B cell (primary cell): ENCODE results near the gene FAM184B. TPM values are rescaled to one million over a fixed set of nuclear protein-coding genes. Genes with fewer than 3 reads are reported as not detected.
A peak's percentile ranks its signal among the peaks of the same experiment; 100 is the strongest.

ENCODE experiments used
- ATAC-seq: fragments of 200-7000 bp; cut with Tn5 transposase; one replicate; pipeline ENCODE4 v1.10.0; 2021; ENCODE audit warnings: low read depth, mild to moderate bottlenecking, moderate number of reproducible peaks, moderate library complexity
- CTCF ChIA-PET: fragments of 350-600 bp; sonication (Branson Sonifier 250); formaldehyde crosslinking; loops from one replicate; lab custom pipeline; 2021; ENCODE audit warnings: antibody characterized with exemption, inconsistent platforms; lab: Charles Lee
- POLR2A ChIA-PET: fragments of 350-600 bp; sonication (Branson Sonifier 250); formaldehyde crosslinking; loops from one replicate; lab custom pipeline; 2021; ENCODE audit warnings: antibody characterized with exemption; lab: Charles Lee
- DNase-seq: peaks from one replicate; pipeline ENCODE4 v3.0.0; 2013
- H2AFZ ChIP-seq: 2 replicates; pipeline ENCODE4 v1.6.1; 2012; ENCODE audit warnings: mild to moderate bottlenecking, low read depth, low read length; ENCODE audit not compliant: insufficient read depth, poor library complexity, severe bottlenecking
- H3K27ac ChIP-seq, 2 donors: 1 replicate in 1 of 2; 2 replicates in 1 of 2; pipeline ENCODE4 v1.5.1; 2012 to 2013; ENCODE audit warnings: low read length in 2 of 2, mild to moderate bottlenecking in 2 of 2, moderate library complexity in 1 of 2
- H3K27me3 ChIP-seq, 4 experiments: fragments of 200-600 bp in 1 of 4; sonication (generic) in 1 of 4; replicated peaks in 1 of 4; 1 replicate in 2 of 4; 2 replicates in 2 of 4; pipeline versions ENCODE4 v1.6.1 to v1.7.0; 2013 to 2016; ENCODE audit warnings: low read length in 3 of 4, mild to moderate bottlenecking in 2 of 4, mixed read lengths in 1 of 4, moderate library complexity in 1 of 4; ENCODE audit not compliant: insufficient read depth in 4 of 4, control insufficient read depth in 3 of 4; ENCODE audit errors: control extremely low read depth in 1 of 4
- H3K36me3 ChIP-seq, 2 experiments: replicated peaks in 1 of 2; 1 replicate in 1 of 2; 2 replicates in 1 of 2; pipeline versions ENCODE4 v1.6.1 to v1.7.1; 2013; ENCODE audit warnings: low read length in 1 of 2; ENCODE audit not compliant: insufficient read depth in 2 of 2, control insufficient read depth in 1 of 2; ENCODE audit errors: control extremely low read depth in 1 of 2, extremely low read depth in 1 of 2
- H3K4me1 ChIP-seq, 2 donors: fragments of 200-600 bp in 1 of 2; sonication (generic) in 1 of 2; 1 replicate in 1 of 2; 2 replicates in 1 of 2; pipeline versions ENCODE4 v1.5.1 to v1.6.1; 2013 to 2017; ENCODE audit warnings: low read length in 2 of 2; ENCODE audit not compliant: control insufficient read depth in 2 of 2, insufficient read depth in 2 of 2
- H3K4me2 ChIP-seq: replicated peaks from 2 replicates; pipeline ENCODE3; 2012; ENCODE audit warnings: mild to moderate bottlenecking, low read depth, low read length; ENCODE audit not compliant: poor library complexity, severe bottlenecking
- H3K4me3 ChIP-seq, 5 experiments: fragments of 200-600 bp in 1 of 5; sonication (generic) in 1 of 5; 1 replicate in 3 of 5; 2 replicates in 2 of 5; pipeline versions ENCODE4 v1.5.1 to v1.7.0; 2011 to 2016; ENCODE audit warnings: low read length in 4 of 5, mild to moderate bottlenecking in 4 of 5, low read depth in 2 of 5, control low read depth in 1 of 5, moderate library complexity in 1 of 5; ENCODE audit not compliant: insufficient read depth in 1 of 5; ENCODE audit errors: control extremely low read depth in 1 of 5, extremely low read depth in 1 of 5
- H3K79me2 ChIP-seq: fragments of 200-600 bp; sonication (generic); one replicate; pipeline ENCODE4 v1.6.0; 2016; ENCODE audit warnings: low read length; ENCODE audit not compliant: control insufficient read depth, insufficient read depth
- H3K9ac ChIP-seq: fragments of 200-600 bp; sonication (generic); 2 replicates; pipeline ENCODE4 v1.6.1; 2017; ENCODE audit warnings: mild to moderate bottlenecking, low read length, moderate library complexity
- H3K9me3 ChIP-seq, 3 donors: one replicate each; pipeline versions ENCODE4 v1.6.1 to v1.7.1; 2013; ENCODE audit warnings: low read length in 2 of 3; ENCODE audit not compliant: control insufficient read depth in 2 of 3, insufficient read depth in 1 of 3; ENCODE audit errors: control extremely low read depth in 1 of 3
- H4K20me1 ChIP-seq: 2 replicates; pipeline ENCODE4 v1.6.0; 2012; ENCODE audit warnings: mild to moderate bottlenecking, low read length; ENCODE audit not compliant: insufficient read depth, control insufficient read depth, poor library complexity, severe bottlenecking
- H3K27ac Mint-ChIP-seq: one replicate; pipeline ENCODE4 v1.8.0; 2021; ENCODE audit warnings: mixed read lengths
- H3K27me3 Mint-ChIP-seq: one replicate; pipeline ENCODE4 v1.8.0; 2021; ENCODE audit warnings: mixed read lengths
- H3K4me1 Mint-ChIP-seq: one replicate; pipeline ENCODE4 v1.8.0; 2021; ENCODE audit warnings: mixed read lengths
- H3K4me3 Mint-ChIP-seq: one replicate; pipeline ENCODE4 v1.8.0; 2021; ENCODE audit warnings: mixed read lengths
- H3K9me3 Mint-ChIP-seq: one replicate; pipeline ENCODE4 v1.8.0; 2022; ENCODE audit warnings: mixed read lengths; ENCODE audit not compliant: insufficient read depth
- CTCF ChIP-seq: fragments of 200-600 bp; IDR thresholded peaks from one replicate; pipeline ENCODE4 v1.8.0; 2022; ENCODE audit warnings: antibody characterized with exemption, mild to moderate bottlenecking
- EZH2 ChIP-seq: IDR thresholded peaks from 2 replicates; pipeline ENCODE4 v1.6.1; 2012; ENCODE audit warnings: borderline replicate concordance, low read depth, mild to moderate bottlenecking, moderate library complexity, low read length; ENCODE audit not compliant: insufficient read depth, poor library complexity, severe bottlenecking
- WGBS: methylation state at CpG from one replicate; pipeline ENCODE4 v1.1.5; 2013; ENCODE audit warnings: missing lambda C conversion rate; ENCODE audit not compliant: insufficient coverage; 5-methylcytosine and 5-hydroxymethylcytosine counted together
- intact Hi-C: fragments of 100-400 bp; cut with micrococcal nuclease; formaldehyde crosslinking; loops from one replicate; pipeline ENCODE4 v1.10.0; 2022
- polyA plus RNA-seq: library from polyadenylated mRNA; depleted of rRNA; stranded (reverse); fragments of >200 nt; gene quantifications from 2 replicates; pipeline ENCODE4 v1.2.3, GENCODE V29; 2012
- total RNA-seq, 2 donors: library from RNA; stranded (reverse); fragments of 120-200 nt in 1 of 2; gene quantifications; 1 replicate in 1 of 2; 2 replicates in 1 of 2; pipeline versions ENCODE4 v1.2.3 to v1.2.4, GENCODE V29; 2013 to 2022

Gene FAM184B
- total and polyA plus RNA-seq, 2 donors (not counting 1 experiment from before 2014, with no cell fraction given): not detected

GRCh38 chr4:17665852-17666251 lies 115.6 kb downstream of the FAM184B start:
- intact Hi-C loops: no loop called here
- ChIA-PET POLR2A (no interaction called here), CTCF (no interaction called here)
- H3K4me1 ChIP-seq: peaks cover 26 to 32% of the 10 kb centered on the region in 2 donors
- DNase-seq (no peak), ATAC-seq (no peak)
- no peak overlapping the region for H3K27ac ChIP-seq
- peaks cover 2% of the 10 kb centered on the region for H3K9me3 Mint-ChIP-seq
- no peak overlapping the region for H2AFZ ChIP-seq
- peaks cover 43% of the 10 kb centered on the region for H3K4me1 Mint-ChIP-seq
- H3K9me3 ChIP-seq: peaks cover 0 to 3% (median 0%) of the 10 kb centered on the region in 3 donors
- H3K27me3 Mint-ChIP-seq: peaks cover 10% of the 10 kb centered on the region
- no peak overlapping the region for H3K4me3 ChIP-seq
- H3K79me2 ChIP-seq: no peaks in the 10 kb centered on the region
- WGBS: 100% methylated on average over 1 of the region's 3 CpGs
- no peak for TF ChIP-seq CTCF
- no peak for TF ChIP-seq EZH2
- H3K27me3 ChIP-seq: peaks cover 0 to 3% (median 0%) of the 10 kb centered on the region in 4 experiments
- H3K36me3 ChIP-seq: no peaks in the 10 kb centered on the region
- no peak overlapping the region for H3K9ac ChIP-seq
- no peak overlapping the region for H3K4me2 ChIP-seq
- no peaks in the 10 kb centered on the region for H4K20me1 ChIP-seq
- no peak overlapping the region for H3K27ac Mint-ChIP-seq
- no peak overlapping the region for H3K4me3 Mint-ChIP-seq

GRCh38 chr4:17665346-17665745 lies 116.1 kb downstream of the FAM184B start:
- Mint-ChIP-seq H3K9me3 (peaks cover 2% of the 10 kb centered on the region), H3K27me3 (peaks cover 13% of the 10 kb centered on the region), H3K27ac (no peak overlapping the region), H3K4me3 (no peak overlapping the region), H3K4me1 (peaks cover 43% of the 10 kb centered on the region)
- TF ChIP-seq EZH2: no peak
- no peak for TF ChIP-seq CTCF
- Histone ChIP-seq H3K27me3 (no peaks in the 10 kb centered on the region), H3K36me3 (no peaks in the 10 kb centered on the region), H3K4me2 (peak overlapping the region; percentile 45), H3K27ac (no peak overlapping the region), H3K4me3 (no peak overlapping the region), H4K20me1 (no peaks in the 10 kb centered on the region), H3K9me3 (peaks cover 0 to 3% (median 0%) of the 10 kb centered on the region in 3 donors), H2AFZ (no peak overlapping the region), H3K79me2 (no peaks in the 10 kb centered on the region), H3K4me1 (peaks cover 26 to 32% of the 10 kb centered on the region in 2 donors), H3K9ac (no peak overlapping the region)
- no CpG with 5 or more reads among the region's 1 CpG for WGBS
- POLR2A ChIA-PET: no interaction called here
- ATAC-seq (no peak), DNase-seq (no peak)
- CTCF ChIA-PET: no interaction called here
- intact Hi-C loops: no loop called here
